Measurements from ENCODE around the gene RAB40B.

RAB40B gene

DNA sequence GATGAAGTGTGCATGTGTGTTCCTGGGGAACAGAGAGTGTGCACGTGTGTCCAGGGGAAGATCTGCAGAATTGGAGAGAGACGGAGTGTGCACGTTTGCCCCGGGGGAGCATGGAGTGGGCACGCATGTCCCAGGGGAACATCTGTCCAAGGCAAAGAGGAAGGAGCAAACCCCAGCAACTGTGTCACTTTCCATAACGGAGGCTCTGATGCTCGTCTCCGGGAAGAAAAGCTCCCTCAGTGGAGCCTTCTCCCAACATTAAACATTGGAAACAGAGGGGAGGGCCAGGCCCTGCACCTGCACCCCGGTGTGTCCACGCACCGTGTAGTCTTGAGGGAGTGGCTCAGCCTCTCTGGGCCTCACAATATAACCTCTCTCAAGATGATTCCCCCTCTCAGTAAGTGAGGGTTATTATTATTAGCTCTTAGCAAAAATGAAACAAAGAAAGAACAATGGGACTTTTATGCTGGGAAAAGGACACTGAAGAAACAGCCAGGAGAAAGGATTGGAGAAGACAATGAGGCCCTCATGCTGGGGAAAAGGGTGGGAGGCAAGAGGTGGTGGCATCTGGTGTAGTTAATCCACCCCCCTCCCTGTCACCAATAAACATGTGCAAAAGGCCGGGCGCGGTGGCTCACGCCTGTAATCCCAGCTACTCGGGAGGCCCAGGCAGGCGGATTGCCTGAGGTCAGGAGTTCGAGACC, 7.6 kb downstream of the RAB40B start:
- no peak for DNase-seq

DNA sequence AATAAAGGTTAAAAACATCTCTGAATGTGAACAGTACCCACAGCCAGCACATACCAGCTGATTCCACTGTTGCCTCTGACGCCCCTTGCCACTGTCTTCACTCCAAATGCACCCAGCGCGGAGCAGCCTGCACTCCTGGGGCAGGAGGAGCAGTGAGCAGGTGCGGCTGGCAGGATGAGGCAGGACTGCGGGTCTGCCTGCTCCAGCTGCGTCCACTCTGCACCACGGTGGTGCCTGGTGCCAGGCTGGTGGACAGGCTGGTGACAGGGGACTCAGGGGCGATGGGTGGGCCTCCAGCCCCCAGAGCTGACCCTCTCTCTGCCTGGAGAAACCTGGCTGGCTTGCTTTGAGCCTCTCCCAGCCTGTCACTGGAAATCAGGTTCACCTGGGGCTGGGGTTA, 9.4 kb downstream of the RAB40B start:
- no peak for DNase-seq

GRCh38 chr17:82687871-82688270, 10.6 kb downstream of the RAB40B start:
- no peak for DNase-seq

DNA sequence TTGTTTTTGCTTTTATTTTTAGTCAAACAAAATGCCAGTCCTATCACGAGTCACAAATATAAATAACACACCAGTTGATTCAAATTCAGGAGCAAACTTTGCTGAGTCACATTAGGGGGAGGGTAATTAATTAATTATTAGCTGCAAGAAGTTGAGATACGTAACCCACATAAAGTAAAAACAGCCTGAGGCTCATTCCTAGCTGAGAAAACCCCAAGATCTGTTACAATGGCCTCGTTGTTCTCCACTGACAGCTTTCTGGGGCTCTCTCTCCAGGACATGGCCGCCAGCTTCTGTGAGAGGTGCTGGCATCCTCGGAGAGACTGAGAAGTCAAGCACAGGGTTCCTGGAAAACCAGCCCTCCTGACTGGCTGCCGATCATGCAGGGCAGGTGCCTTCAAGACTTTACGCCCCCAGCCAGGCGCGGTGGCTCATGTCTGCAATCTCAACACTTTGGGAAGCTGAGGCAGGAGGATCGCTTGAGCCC, 11.1 kb downstream of the RAB40B start:
- DNase-seq, result no peak

GRCh38 chr17:82686366-82687324, 11.9 kb downstream of the RAB40B start:
- no peak for DNase-seq

DNA sequence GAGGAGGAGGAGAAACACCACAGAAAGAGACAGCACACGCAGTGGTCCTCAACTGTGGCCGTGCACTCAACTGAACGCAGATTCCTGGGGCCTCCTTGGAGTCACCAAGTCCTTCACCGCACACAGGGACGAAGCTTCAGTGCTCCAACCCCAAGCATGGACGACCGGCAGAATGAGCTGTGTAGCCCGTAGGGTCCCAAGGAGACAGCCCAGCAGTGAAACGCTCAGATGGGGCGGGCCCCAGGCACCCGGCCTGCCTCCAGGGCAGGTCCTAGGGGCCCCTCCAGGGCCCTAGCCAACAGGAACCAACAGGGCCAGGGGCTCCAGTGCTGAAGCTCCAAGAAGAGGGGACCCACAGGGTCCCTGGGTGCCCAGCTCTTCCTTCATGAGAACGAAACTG, 13.2 kb downstream of the RAB40B start:
- no peak for DNase-seq

GRCh38 chr17:82684228-82684841, 14.2 kb downstream of the RAB40B start:
- DNase-seq, result no peak

DNA sequence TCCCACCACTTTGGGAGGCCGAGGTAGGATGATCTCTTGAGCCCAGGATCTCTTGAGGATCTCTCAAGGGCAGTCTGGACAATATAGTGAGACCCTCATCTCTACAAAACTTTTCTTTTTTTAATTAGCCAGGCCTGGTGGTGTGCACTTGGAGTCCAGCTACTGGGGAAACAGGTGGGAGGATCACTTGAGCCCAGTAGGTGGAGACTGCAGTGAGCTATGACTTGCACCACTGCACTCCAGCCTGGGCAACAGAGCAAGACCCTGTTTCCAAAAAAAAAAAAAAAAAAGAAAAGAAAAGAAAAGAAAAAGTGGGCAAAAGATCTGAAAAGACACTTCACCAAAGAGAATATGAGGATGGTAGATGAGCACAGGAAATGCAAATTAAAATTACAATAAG, 15.0 kb downstream of the RAB40B start:
- DNase-seq, result no peak

- no peak for DNase-seq
Measured at GRCh38 chr17:82681547-82681946, 17.0 kb downstream of the RAB40B start.

- DNase-seq, result no peak
Measured at GRCh38 chr17:82679586-82680465, 18.7 kb downstream of the RAB40B start.

- DNase-seq, result no peak
Measured at GRCh38 chr17:82678265-82678891, 20.1 kb downstream of the RAB40B start.

- no peak for DNase-seq
Measured at GRCh38 chr17:82677353-82677925, 21.1 kb downstream of the RAB40B start.

GRCh38 chr17:82675476-82676245, 22.8 kb downstream of the RAB40B start:
- DNase-seq, result no peak

- no peak for DNase-seq
Measured at GRCh38 chr17:82674656-82675475, 23.6 kb downstream of the RAB40B start.

- no peak for DNase-seq
Measured at GRCh38 chr17:82670661-82671450, 27.6 kb downstream of the RAB40B start.

DNA sequence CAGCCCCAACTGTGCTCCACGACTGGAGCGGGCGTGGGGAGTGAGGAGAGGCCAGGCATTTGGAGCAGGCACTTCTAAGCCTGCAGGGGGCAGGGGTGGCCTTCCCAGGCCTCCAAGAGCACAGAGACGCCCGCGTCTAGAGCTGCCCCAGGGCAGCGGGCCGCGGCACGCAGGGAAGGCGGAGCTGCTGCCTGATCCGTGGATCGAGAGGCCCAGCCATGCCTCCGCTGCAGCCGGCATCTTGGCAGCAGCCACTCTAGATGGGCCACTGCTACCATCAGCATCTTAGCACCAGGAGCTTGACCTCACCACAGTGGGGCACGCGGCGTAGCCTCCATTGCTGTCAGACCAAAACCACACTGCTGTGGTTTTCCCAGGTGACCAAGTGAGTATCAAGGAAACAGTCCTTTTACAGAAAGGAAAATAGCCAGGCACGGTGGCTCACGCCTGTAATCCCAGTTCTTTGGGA, 29.8 kb downstream of the RAB40B start:
- peak; percentile 72 for DNase-seq

- DNase-seq, result no peak
Measured at GRCh38 chr17:82668024-82668630, 30.4 kb downstream of the RAB40B start.

DNA sequence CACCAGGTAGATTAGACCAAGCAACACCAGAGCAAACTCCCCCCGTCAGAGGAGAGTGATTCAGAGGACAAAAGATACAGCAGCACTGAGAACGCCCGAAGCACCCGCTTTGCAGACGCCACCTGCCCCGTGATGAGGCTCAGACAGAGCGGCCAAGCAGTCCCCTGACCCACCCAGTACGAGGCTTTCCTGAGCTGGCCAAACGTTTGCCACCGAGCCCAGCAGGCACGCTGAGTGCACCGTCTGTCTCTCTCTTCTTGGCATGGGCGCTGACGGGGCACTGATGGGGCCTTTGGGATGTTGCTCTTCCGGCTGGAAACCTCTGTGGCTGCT, 30.9 kb downstream of the RAB40B start:
- DNase-seq, result no peak
